GM18868 (cell line): ENCODE data around the gene C1GALT1C1.
A peak's percentile ranks its signal among the peaks of the same experiment; 100 is the strongest.
"Not testable (repeated sequence)": the region's sequence is repeated elsewhere in the genome, so short reads cannot be mapped to it uniquely, and the experiment has no call there.

Source experiments
- ATAC-seq: cut with Tn5 transposase; IDR thresholded peaks from one replicate; pipeline ENCODE4 v1.9.1; 2021; ENCODE audit warnings: mild to moderate bottlenecking, moderate library complexity; ENCODE audit not compliant: unreplicated experiment

C1GALT1C1 gene

DNA sequence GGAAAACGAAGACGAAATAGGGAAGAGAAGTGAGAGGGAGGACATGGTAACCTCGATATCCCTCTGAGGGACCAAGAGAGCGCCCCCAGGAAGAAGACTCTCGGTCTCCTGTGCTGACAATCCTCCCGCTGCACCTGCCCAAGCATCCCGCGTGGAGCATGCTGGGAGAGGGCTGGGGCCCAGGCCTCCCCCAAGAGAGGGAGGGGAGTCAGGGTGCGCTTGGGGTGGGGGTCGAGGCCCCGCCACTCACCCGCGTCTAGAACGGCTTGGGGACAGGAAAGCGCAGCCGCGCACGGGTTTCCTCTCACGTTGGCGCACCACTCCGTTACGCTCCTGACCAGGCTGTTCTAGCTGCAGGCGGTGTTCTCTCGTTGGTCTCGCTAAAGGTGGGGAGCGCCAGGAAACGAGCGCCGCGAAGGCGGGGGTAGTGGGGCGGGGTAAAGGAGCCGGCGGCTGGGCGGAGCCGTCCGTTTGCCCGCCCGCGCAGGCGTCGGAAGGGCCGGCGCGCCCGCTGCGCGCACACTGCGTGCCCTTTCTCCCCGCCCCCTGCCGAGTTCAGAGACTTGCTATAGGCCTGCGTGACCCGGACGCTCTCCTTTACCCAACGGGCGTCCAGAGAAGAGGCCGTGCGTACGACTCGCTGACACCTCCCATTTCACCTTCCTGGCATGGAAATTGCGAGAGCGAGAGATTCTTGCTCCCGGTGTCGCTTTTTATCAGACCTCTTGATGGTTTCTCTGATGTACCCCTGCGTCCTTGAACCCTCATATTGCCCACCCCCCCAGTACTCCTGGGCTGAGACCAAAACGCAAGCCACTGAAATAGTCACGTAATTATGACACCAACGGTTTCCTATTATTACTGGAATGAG lies at the start of gene C1GALT1C1:
Gene C1GALT1C1, minus strand, starts transcription at position 388 of the 871 bp plus-strand sequence. CDS start 2,888 bp downstream, outside the sequence.
- peak; percentile 95 for ATAC-seq

DNA sequence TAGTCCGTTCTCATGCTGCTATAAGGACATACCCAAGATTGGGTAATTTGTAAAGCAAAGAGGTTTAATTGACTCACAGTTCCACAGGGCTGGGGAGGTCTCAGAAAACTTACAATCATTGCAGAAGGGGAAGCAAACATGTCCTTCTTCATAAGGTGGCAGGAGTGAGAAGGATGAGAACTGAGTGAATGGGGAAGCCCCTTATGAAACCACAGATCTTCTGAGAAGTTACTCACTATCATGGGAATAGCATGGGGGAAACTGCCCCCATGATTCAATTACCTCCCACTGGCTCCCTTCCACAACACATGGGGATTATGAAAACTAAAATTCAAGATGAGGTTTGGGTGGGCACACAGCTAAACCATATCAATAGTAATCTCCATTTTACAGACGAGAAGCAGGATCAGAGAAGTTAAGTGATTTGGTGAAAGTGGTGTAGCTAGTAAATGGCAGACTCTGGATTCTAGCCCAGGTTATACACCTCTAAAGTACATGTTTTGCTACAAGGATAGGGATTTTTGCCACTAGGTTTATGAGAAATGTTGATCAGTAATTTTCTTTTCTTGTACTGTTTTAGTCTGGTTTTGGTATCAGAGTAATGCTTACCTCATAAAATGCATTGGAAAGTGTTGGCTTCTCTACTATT lies 47.3 kb upstream of the C1GALT1C1 start:
- no peak for ATAC-seq

GRCh38 chrX:120672841-120673530 lies 43.1 kb upstream of the C1GALT1C1 start:
- ATAC-seq: no peak

GRCh38 chrX:120672389-120672788 lies 42.5 kb upstream of the C1GALT1C1 start:
- no peak for ATAC-seq

DNA sequence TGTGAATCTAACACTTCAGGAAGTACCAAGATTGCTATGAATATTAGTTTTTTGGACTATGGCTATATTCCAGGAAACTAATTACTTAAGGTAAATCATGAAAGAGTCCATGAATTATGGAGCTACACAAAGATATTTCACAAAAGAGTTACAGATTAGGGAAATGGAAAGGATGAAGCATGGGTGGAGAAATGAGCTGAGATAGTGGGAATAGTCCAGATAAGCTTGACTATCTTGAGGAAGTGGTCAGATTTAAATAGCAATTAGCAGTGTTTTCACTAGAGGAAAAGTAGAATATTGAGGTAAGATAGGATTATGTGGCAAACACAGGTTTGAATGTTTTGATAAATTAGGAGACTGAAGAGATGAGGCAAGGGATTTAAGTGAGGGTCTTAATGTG lies 42.1 kb upstream of the C1GALT1C1 start:
- no peak for ATAC-seq

DNA sequence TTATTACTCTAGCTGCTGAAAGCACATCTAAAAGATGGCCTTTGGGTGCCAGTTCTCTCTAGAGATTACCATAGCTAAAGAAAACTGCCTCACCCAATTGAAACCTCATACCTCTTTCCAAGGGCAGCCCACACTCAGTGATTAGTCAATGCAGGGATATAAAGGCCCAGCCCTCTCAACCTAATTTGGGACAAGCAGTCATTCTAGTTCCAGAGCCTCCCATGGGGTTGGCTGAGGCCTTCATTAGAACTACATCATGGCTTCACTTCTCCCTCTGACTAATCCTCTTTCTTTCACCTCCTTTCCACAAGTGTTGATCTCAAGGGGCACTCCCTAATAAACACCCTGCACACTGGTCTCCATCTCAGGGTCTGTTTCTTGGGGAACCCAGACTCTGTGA lies 38.5 kb upstream of the C1GALT1C1 start:
- ATAC-seq: no peak

GRCh38 chrX:120664535-120664934 lies 34.7 kb upstream of the C1GALT1C1 start:
- not testable (repeated sequence) for ATAC-seq

DNA sequence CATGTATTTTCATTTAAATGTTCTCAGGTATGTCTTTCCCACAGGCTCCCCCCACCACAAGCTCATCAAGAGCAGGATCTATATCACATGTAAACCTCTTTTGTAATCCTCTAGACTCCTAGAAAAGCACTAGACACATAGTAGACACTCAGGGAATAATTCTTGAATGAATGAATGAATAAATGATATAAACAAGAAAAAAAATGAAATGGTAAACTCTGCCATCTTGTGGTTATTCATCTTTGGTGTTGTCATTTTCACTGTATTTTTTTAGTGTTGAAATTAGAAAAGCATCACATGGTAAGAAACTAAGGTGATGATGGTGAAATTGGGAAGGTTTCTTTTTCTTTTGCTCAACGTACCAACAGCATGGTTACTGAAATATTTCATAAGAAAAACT lies 34.2 kb upstream of the C1GALT1C1 start:
- ATAC-seq: no peak

DNA sequence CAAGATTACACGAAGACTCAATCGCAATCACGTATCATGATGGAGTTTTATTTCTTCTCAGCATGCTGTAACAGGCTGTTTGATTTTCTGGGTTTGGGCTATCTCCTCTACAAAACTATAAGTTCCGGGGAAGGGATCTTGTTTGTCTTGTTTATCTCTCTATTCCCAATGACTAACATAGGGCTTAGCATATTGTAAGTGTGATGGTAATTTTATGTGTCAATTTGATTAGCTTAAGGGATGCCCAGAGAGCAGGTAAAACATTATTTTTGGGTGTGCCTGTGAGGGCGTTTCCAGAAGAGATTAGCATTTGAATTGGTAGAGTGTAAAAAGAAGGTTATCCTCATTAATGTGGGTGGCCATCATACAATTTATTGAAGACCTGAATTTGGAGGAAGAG lies 32.8 kb upstream of the C1GALT1C1 start:
- no peak for ATAC-seq

GRCh38 chrX:120660637-120661036 lies 30.8 kb upstream of the C1GALT1C1 start:
- no peak for ATAC-seq

- ATAC-seq: no peak
Observed at GRCh38 chrX:120653000-120653399, 23.1 kb upstream of the C1GALT1C1 start.

DNA sequence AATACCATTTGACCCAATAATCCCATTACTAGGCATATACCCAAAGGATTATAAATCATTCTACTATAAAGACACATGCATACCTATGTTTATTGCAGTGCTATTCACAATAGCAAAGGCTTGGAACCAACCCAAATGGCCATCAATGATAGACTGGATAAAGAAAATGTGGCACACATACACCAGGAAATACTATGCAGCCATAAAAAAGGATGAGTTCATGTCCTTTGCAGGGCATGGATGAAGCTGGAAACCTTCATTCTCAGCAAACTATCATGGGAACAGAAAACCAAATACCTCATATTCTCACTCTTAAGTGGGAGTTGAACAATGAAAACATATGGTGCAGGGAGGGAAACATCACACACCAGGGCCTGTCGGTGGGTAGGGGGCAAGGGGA lies 22.4 kb upstream of the C1GALT1C1 start:
- not testable (repeated sequence) for ATAC-seq

DNA sequence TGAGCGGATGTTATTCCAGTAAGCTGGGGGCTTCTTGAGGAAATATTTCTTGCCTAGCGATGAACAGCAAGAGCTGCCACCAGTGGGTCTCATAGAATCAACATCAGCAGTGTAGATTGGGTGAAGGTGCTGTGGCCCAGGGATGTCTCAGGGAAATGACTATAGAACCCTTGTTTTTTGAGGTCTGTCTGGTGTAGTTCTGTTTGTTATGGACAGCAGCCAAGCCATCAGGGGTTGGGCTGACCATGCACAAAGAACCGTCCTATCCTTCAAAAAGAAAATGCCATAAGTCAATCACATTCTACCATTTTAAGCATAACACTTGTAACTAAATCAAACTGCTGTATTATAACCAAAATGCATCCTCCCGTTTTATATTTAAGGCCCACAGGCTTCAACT lies 17.3 kb upstream of the C1GALT1C1 start:
- no peak for ATAC-seq

- ATAC-seq: no peak
Observed at GRCh38 chrX:120642871-120643270, 13.0 kb upstream of the C1GALT1C1 start.

DNA sequence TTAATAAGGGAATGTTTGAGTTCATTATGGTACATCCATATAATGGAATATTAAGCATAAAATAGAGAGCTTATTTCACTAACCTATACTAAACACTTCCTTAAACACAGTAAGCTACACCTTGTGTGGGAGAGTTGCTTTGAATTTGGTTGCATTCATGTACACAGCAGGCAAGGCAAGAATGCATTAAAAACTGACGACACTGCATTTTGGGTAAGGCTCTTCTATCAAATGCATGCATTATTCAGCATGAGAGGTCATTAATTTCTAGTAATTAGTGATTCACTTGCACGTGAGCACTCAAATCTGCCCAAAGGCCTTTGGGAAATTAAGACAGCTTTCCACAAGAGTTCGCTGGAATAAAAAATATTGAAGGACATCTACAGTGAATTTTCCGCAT lies 8.8 kb upstream of the C1GALT1C1 start:
- no peak for ATAC-seq

GRCh38 chrX:120625371-120625770 lies 4.5 kb downstream of the C1GALT1C1 start:
- ATAC-seq: no peak

GRCh38 chrX:120617996-120618630 lies 11.7 kb downstream of the C1GALT1C1 start:
- ATAC-seq: peak; percentile 67

- no peak for ATAC-seq
Observed at GRCh38 chrX:120614816-120615215, 15.0 kb downstream of the C1GALT1C1 start.

- ATAC-seq: no peak
Observed at GRCh38 chrX:120612086-120612485, 17.8 kb downstream of the C1GALT1C1 start.

- peak; percentile 59 for ATAC-seq
Observed at GRCh38 chrX:120604361-120604782, 25.5 kb downstream of the C1GALT1C1 start.

- peak; percentile 96 for ATAC-seq
Observed at GRCh38 chrX:120603707-120604360, 26.0 kb downstream of the C1GALT1C1 start, which contains the start of gene MCTS1. MCTS1 (plus strand) TSS chrX:120604101; CDS start chrX:120604237, 136 bp downstream.
